ENCODE results near the gene MDC1.

Gene MDC1

GRCh38 chr6:30752157-30752927 lies 35.3 kb upstream of the MDC1 start (continued):
- TF ChIP-seq SETDB1 (IDR thresholded peaks at IDR 0.05; ENCODE audit: insufficient read length, low read length) (no peak), ZNF18 (tag by site-specific recombination; IDR thresholded peaks at IDR 0.05) (no peak), ZFP3 (tag by site-specific recombination; IDR thresholded peaks at IDR 0.05; ENCODE audit: low read depth) (no peak), ZNF169 (tag by site-specific recombination; IDR thresholded peaks at IDR 0.05) (no peak), ZNF280C (tag by site-specific recombination; IDR thresholded peaks at IDR 0.05) (no peak), ZNF394 (tag by site-specific recombination; IDR thresholded peaks at IDR 0.05; ENCODE audit: borderline replicate concordance) (peak; percentile 65), ZBTB48 (tag by site-specific recombination; IDR thresholded peaks at IDR 0.05) (peak; percentile 97), ZFP37 (tag by site-specific recombination; IDR thresholded peaks at IDR 0.05) (peak; percentile 72; the same call in 1 of the 2 replicates), MZF1 (tag by site-specific recombination; IDR thresholded peaks at IDR 0.05; ENCODE audit: borderline replicate concordance) (peak; percentile 97), SP7 (tag by site-specific recombination; IDR thresholded peaks at IDR 0.05) (peak; percentile 97), ZNF132 (tag by site-specific recombination; IDR thresholded peaks at IDR 0.05; ENCODE audit: borderline replicate concordance) (no peak), GFI1B (tag by site-specific recombination; IDR thresholded peaks at IDR 0.05) (no peak)

- no peaks in the 10 kb centered on the region for H3K36me3 ChIP-seq (ENCODE audit: control insufficient read depth in 2 of 2, insufficient read depth in 1 of 2, low read length in 2 of 2)
- TF ChIP-seq ZNF707 (tag by site-specific recombination; IDR thresholded peaks at IDR 0.05) = no peak
- TF ChIP-seq OSR2 (tag by site-specific recombination; IDR thresholded peaks at IDR 0.05) = no peak
- TF ChIP-seq ZNF48 (tag by site-specific recombination; IDR thresholded peaks at IDR 0.05) = no peak
- no peaks in the 10 kb centered on the region for H3K9me3 ChIP-seq (ENCODE audit: control insufficient read depth, insufficient read depth, low read depth, low read length)
- H3K27ac ChIP-seq (ENCODE audit: extremely low read depth, low read depth, low read length) = no peak overlapping the region
- ChIA-PET CTCF (interaction anchor here (0.7 to 1.4 kb wide), 2 partner anchors 40 to 71 kb away, joined by 5 to 6 read pairs; no protein-coding TSS in a partner anchor), POLR2A (interaction anchor here (0.6 to 1.2 kb wide), 2 partner anchors 24 to 31 kb away, joined by 3 read pairs; no protein-coding TSS in a partner anchor)
- no peak overlapping the region for H3K4me3 ChIP-seq (ENCODE audit: low read depth, low read length)
- H3K4me1 ChIP-seq (ENCODE audit: control insufficient read depth, insufficient read depth, low read length) = peaks cover 19% of the 10 kb centered on the region
These were observed 33.2 kb upstream of the MDC1 start for GRCh38 chr6:30750379-30750668.

- H3K9me3 ChIP-seq (ENCODE audit: control insufficient read depth, insufficient read depth, low read depth, low read length) = no peaks in the 10 kb centered on the region
- TF ChIP-seq PRDM4 (tag by site-specific recombination; IDR thresholded peaks at IDR 0.05) = no peak
- no peak for TF ChIP-seq ZXDB (tag by site-specific recombination; IDR thresholded peaks at IDR 0.05)
- TF ChIP-seq ZNF776 (tag by site-specific recombination; IDR thresholded peaks at IDR 0.05; ENCODE audit: borderline replicate concordance) = no peak
- ChIA-PET POLR2A (interaction anchor here (0.6 to 1.2 kb wide), 2 partner anchors 23 to 32 kb away, joined by 3 read pairs; no protein-coding TSS in a partner anchor), CTCF (interaction anchor here (0.6 to 1.4 kb wide), 3 partner anchors 24 to 72 kb away, joined by 3 to 6 read pairs (median 5); no protein-coding TSS in a partner anchor)
- H3K27ac ChIP-seq (ENCODE audit: extremely low read depth, low read depth, low read length) = no peak overlapping the region; the same call in 1 of the 2 replicates
- H3K4me3 ChIP-seq (ENCODE audit: low read depth, low read length) = no peak overlapping the region
- no peaks in the 10 kb centered on the region for H3K36me3 ChIP-seq (ENCODE audit: control insufficient read depth in 2 of 2, insufficient read depth in 1 of 2, low read length in 2 of 2)
- peaks cover 19% of the 10 kb centered on the region for H3K4me1 ChIP-seq (ENCODE audit: control insufficient read depth, insufficient read depth, low read length)
These were observed 32.7 kb upstream of the MDC1 start for GRCh38 chr6:30749554-30750378.
